Mammary epithelial cell (primary cell): ENCODE measurements around the gene SEPTIN7.

Experiments
- EZH2 ChIP-seq: IDR thresholded peaks from 2 replicates; pipeline ENCODE4 v1.6.1; 2012; ENCODE audit warnings: low read length, inconsistent platforms, borderline replicate concordance
- TF ChIP-seq, protein P1 (sequence below), 2 donors: IDR thresholded peaks in 1 of 2; conservative IDR thresholded peaks in 1 of 2; 2 replicates each; pipeline ENCODE4 v1.5.1; 2011 to 2012; ENCODE audit warnings: inconsistent platforms in 2 of 2, low read length in 2 of 2, mild to moderate bottlenecking in 2 of 2, control low read depth in 1 of 2, low read depth in 1 of 2; ENCODE audit not compliant: insufficient read depth in 1 of 2; ENCODE audit errors: extremely low read depth in 1 of 2

- TF ChIP-seq, protein P1, sequence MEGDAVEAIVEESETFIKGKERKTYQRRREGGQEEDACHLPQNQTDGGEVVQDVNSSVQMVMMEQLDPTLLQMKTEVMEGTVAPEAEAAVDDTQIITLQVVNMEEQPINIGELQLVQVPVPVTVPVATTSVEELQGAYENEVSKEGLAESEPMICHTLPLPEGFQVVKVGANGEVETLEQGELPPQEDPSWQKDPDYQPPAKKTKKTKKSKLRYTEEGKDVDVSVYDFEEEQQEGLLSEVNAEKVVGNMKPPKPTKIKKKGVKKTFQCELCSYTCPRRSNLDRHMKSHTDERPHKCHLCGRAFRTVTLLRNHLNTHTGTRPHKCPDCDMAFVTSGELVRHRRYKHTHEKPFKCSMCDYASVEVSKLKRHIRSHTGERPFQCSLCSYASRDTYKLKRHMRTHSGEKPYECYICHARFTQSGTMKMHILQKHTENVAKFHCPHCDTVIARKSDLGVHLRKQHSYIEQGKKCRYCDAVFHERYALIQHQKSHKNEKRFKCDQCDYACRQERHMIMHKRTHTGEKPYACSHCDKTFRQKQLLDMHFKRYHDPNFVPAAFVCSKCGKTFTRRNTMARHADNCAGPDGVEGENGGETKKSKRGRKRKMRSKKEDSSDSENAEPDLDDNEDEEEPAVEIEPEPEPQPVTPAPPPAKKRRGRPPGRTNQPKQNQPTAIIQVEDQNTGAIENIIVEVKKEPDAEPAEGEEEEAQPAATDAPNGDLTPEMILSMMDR (conservative IDR thresholded peaks at IDR 0.05 in 1 of 2, IDR thresholded peaks at IDR 0.05 in 1 of 2; ENCODE audit: extremely low read depth in 1 of 2, insufficient read depth in 1 of 2, low read depth in 1 of 2, low read length in 2 of 2), result no peak
- TF ChIP-seq EZH2, result no peak
Measured at GRCh38 chr7:35818513-35818912, 17.7 kb downstream of the SEPTIN7 start.
